Sigmoid colon (tissue), 3 donors: ENCODE data around the gene UBE2M.

ENCODE experiments used
- POLR2A ChIP-seq, 2 donors: fragments of 450-650 bp; IDR thresholded peaks; one replicate each; pipeline ENCODE4 v1.6.1; 2016; ENCODE audit warnings: antibody characterized with exemption in 2 of 2, mild to moderate bottlenecking in 2 of 2, moderate library complexity in 2 of 2
- TF ChIP-seq, protein P1 (sequence below), 4 experiments: fragments of 450-650 bp in 3 of 4; fragments of 200-600 bp in 1 of 4; IDR thresholded peaks; one replicate each; pipeline ENCODE4 v1.5.1; 2016 to 2019; ENCODE audit warnings: antibody characterized with exemption in 4 of 4, mild to moderate bottlenecking in 3 of 4, moderate library complexity in 2 of 4

DNA sequence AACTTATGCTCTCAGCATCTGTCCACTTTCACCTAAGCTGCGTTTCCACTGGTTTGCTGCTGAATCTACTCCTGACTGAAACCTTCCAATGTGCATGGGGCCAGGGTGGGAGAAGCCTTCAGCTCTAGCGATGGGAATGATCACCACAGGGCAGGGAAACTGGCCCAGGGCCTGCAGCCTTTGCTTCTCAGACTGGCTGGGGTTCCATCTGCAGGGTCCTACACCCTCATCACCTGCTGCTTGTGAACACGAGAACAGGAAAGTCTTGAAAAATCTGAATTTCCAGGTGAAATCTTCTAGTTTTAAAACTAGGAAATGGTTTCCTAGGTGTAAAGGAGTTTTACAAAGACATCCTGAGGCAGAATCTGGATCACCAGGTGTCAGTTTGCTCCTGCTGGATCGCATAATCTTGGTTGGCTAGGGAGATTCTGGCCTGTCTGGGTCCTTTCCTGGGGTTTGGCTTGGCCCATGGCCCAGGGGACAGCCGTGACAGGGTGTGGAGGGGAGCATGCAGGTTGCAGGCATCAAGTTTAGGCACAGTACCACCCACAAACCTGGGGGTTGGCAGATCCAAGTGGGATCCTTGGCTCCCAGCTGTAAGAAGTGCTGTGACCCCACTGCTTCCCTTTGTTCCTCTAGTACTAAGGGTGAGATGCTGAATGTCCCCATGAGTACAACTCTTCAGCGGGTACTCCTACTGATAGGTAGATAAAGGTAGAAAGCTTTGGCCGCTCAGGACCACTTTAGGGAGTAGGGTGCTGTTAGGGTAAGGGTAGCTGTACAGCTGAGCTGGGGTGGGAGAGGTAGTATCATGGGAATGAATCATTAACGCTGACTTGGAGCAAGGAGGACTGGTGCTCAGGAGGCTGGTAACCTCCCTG, 1.8 kb upstream of the UBE2M start:
- TF ChIP-seq, protein P1, sequence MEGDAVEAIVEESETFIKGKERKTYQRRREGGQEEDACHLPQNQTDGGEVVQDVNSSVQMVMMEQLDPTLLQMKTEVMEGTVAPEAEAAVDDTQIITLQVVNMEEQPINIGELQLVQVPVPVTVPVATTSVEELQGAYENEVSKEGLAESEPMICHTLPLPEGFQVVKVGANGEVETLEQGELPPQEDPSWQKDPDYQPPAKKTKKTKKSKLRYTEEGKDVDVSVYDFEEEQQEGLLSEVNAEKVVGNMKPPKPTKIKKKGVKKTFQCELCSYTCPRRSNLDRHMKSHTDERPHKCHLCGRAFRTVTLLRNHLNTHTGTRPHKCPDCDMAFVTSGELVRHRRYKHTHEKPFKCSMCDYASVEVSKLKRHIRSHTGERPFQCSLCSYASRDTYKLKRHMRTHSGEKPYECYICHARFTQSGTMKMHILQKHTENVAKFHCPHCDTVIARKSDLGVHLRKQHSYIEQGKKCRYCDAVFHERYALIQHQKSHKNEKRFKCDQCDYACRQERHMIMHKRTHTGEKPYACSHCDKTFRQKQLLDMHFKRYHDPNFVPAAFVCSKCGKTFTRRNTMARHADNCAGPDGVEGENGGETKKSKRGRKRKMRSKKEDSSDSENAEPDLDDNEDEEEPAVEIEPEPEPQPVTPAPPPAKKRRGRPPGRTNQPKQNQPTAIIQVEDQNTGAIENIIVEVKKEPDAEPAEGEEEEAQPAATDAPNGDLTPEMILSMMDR (IDR thresholded peaks at IDR 0.05): no peak
- no peak for TF ChIP-seq POLR2A (IDR thresholded peaks at IDR 0.05)
